HG02840 (cell line): ENCODE results near the gene P2RX3.
A peak's percentile ranks its signal among the peaks of the same experiment; 100 is the strongest.
"Not testable (repeated sequence)": the region's sequence is repeated elsewhere in the genome, so short reads cannot be mapped to it uniquely, and the experiment has no call there.

Experiments
- ATAC-seq: cut with Tn5 transposase; IDR thresholded peaks from one replicate; pipeline ENCODE4 v1.9.1; 2021; ENCODE audit warnings: mild to moderate bottlenecking, moderate library complexity, moderate number of reproducible peaks; ENCODE audit not compliant: unreplicated experiment, low FRiP score

Gene P2RX3

GRCh38 chr11:57324154-57324885, 13.8 kb upstream of the P2RX3 start:
- ATAC-seq = no peak

- ATAC-seq = peak; percentile 91
Observed at GRCh38 chr11:57324886-57325734, 13.0 kb upstream of the P2RX3 start, which contains the start of gene TNKS1BP1. Gene TNKS1BP1, minus strand, starts transcription at chr11:57324952. Its CDS starts 3,067 bp downstream, at chr11:57321885.

DNA sequence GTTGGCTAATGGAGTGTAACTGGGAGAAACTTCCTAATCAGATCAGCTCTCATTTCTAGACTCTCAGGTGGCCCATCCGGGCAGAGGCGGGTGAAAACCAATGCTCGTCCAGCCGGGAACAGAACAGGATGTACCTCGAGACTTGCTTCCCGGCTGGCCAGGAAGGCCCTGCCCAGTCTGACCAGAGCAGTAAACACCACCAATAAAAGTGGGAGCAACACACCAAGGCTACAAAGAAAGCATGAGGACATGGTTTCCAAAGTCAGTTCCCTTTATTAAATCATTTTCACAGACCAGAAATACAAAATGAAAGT, 12.5 kb upstream of the P2RX3 start:
- no peak for ATAC-seq

DNA sequence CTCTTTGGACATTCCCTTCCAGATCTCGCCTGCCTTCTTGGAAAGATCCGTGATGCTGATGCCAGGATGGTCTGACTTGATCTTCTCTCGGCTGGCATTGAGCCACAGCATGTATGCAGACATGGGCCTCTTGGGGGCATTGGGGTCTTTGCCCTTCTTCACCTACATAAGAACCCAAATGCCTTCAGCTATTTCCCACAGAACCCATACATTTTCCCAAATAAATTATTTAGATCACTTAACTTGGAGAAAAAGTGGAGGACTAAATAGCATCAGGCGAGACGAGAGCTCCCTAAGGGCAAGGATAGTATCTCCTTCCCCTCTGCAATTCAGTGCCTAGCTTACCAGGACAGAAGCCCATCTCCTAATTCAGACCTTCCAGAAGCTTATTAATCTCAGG, 10.4 kb upstream of the P2RX3 start:
- ATAC-seq = no peak

- ATAC-seq = no peak
Observed at GRCh38 chr11:57330029-57330428, 8.1 kb upstream of the P2RX3 start.

DNA sequence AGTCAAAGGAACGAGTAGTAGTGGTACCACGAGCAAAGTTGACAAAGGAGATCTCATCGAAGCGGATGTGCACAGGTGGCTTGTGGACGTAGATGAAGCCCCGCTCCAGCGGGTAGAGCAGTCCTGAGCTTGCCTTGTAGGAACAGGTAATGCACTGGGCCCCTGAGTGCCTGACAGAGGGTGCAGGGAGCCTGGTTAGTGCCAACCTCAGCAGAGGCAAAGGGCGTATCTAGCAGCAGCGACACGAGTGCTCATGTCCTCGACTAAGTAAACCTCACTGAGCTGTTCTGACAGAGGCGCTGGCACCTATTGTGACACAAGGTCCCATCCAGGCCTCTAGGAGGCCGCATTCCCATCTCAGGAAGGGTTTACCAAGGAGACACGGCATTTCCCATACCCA, 6.4 kb upstream of the P2RX3 start:
- ATAC-seq = no peak

DNA sequence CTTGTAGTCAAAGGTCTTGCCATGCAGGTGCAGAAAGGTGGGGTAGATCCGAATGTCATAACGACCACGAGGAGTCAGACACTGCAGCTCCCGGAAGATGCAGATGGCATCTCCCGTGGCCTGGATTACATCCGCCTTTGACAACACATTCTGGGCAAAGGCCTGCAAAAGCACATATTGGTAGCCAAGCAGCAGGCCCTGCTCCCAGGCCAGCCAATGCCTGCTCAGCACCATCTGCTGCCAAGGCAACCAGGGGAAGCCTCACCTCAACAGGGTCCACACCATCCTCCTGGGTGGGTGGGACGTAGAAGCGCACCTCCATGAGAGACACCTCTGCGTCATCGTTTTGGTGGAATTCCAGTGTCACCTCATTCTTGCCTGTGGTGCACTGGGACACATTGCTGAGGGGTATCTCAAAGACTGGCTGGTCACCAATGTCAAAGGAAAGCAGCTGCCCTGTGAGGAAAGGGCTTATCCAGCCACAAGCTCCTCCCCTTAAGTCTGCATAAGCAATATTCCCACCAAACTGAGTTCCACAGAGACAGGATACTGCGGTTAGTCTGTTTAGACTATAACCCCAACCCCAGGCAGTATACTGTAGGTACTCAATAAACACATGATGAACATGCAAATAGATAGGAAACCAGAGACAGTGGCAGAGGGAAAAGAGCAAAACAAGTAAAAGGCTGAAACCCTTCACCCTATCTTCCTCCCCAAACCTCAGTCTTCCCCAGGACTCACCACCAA, 5.3 kb upstream of the P2RX3 start:
- no peak for ATAC-seq

- ATAC-seq = no peak
Observed at GRCh38 chr11:57335023-57335342, 3.2 kb upstream of the P2RX3 start.

DNA sequence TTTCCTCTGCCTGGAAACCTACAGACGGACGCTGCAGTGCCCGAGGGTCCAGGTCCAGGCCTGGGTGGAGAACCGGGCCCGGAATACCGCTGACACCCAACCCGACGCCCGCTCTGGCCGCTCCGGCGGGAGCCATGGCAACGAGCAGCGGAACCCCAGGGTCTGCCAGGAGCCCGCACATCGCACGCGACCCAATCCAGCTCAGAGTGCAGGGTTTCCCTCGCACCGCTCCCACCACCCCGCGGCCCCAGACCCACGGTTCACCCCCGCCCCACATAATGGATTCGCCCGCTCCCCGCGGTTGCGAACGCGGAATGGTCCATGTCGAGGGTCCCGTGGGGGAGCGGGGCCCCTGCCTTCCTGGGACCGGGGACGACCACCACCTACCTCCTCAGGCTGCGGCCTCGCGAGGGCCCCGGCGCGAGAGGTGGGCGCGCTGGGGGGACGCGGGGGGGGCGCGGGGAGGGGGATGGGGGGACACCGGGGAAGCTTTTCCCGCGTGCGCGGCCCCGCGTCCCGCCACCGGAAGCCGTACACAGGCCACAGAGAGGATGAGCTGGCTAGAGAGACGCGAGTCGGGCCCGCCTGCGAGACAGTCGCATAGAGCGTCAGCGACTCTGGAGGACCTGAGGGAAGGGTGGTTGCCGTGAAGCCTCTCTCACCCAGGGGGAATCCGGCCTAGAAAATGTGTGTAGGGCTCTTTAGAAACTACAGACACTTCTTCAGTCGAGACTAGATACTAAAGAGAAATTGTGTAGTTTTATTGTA, 2.6 kb upstream of the P2RX3 start, which contains the start of gene SSRP1:
SSRP1 (minus strand) TSS at position 550 of the 768 bp plus-strand sequence. CDS start 771 bp downstream, outside the sequence.
- peak; percentile 98 for ATAC-seq

GRCh38 chr11:57336111-57336666, 2.0 kb upstream of the P2RX3 start:
- no peak for ATAC-seq

DNA sequence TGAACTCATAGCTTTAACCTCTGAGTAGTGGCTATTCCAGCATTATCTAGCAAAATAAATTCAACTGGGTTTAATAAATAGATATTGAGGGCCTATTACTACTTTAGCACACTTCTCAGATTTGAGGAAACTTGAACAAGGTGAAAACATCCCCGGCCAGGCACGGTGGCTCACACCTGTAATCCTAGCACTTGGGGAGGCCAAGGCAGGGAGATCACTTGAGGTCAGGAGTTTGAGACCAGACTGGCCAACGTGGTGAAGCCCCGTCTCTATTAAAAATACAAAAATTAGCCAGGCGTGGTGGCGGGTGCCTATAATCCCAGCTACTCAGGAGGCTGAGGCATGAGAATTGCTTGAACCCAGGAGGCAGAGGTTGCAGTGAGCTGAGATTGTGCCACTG, 1.3 kb upstream of the P2RX3 start:
- ATAC-seq = not testable (repeated sequence)

GRCh38 chr11:57339328-57339727, 1.2 kb downstream of the P2RX3 start:
- no peak for ATAC-seq

DNA sequence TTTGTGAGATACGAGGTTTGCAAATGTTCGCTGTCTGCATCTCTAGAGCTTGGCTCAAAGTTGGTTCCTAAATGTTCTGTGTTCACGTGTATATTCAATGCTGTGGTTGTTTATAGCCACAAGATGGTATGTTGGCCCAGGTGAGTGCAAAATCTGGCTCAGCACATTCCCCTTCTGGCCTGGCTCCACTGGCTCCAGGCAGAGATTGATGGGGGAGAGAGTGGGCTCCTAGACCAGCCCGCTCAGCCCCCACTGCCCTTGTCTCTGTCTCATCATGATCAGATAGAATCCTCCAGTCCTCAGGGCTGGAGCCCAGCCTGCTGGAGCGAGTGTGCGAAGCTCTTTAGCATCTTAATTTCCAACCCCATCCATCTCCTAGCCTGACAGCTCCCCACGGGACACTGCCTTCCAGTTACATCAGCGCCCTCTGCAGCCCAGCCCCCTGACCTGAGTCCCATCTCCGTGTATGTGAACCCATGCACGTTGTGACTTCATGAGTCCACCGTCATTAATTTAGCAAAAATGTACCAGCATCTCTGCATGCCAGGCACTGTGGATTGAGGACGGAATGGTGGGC, 2.0 kb downstream of the P2RX3 start:
- ATAC-seq = no peak

- ATAC-seq = no peak
Observed at GRCh38 chr11:57341250-57341808, 3.2 kb downstream of the P2RX3 start.

GRCh38 chr11:57342702-57343101, 4.5 kb downstream of the P2RX3 start:
- ATAC-seq = no peak

DNA sequence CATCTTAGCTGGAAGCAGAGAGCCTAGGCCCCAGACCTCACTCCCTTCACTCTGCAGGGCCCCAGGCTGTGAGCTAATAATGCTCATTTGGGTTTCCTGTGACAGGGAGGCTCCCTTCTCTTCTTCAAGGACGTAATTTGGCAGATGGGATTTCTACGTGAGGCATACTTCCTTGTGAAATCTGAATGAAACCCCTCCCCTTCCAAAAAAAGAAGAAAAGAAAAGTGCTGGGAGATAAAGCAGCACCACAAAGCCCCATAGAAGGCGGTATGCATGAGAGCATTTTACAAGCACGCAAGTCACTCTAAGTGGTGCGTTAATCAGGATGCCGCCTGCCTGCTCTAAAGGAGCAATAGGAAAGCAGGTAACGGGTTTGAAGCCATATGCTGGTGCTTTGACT, 5.7 kb downstream of the P2RX3 start:
- ATAC-seq = no peak

GRCh38 chr11:57344826-57345225, 6.7 kb downstream of the P2RX3 start:
- no peak for ATAC-seq

GRCh38 chr11:57345555-57346211, 7.5 kb downstream of the P2RX3 start:
- no peak for ATAC-seq

GRCh38 chr11:57347336-57347735, 9.2 kb downstream of the P2RX3 start:
- no peak for ATAC-seq
